Measurements from ENCODE around the gene CCR7.
A peak's percentile ranks its signal among the peaks of the same experiment; 100 is the strongest.

CCR7 gene

GRCh38 chr17:40511667-40512220 is 53.5 kb downstream of the CCR7 start:
- Mint-ChIP-seq H3K27ac (peak overlapping the region; percentile 19 to 44 (median 24)), H3K9me3 (no peaks in the 10 kb centered on the region), H3K27me3 (ENCODE audit: low read depth) (peaks cover 9% of the 10 kb centered on the region), H3K4me3 (peak overlapping the region in 1 of 3 experiments; percentile 23), H3K4me1 (peaks cover 33% of the 10 kb centered on the region), H3K36me3 (ENCODE audit: low read depth) (no peaks in the 10 kb centered on the region)
- no peak for TF ChIP-seq CTCF (IDR thresholded peaks at IDR 0.05; ENCODE audit: unreplicated experiment in 3 of 3)

- Mint-ChIP-seq H3K36me3 (ENCODE audit: low read depth) (no peaks in the 10 kb centered on the region), H3K4me3 (no peak overlapping the region), H3K27me3 (ENCODE audit: low read depth) (peaks cover 10% of the 10 kb centered on the region), H3K27ac (peak overlapping the region; percentile 19 to 44 (median 24)), H3K9me3 (no peaks in the 10 kb centered on the region), H3K4me1 (peaks cover 39% of the 10 kb centered on the region)
- no peak for TF ChIP-seq CTCF (IDR thresholded peaks at IDR 0.05; ENCODE audit: unreplicated experiment in 3 of 3)
Observed at GRCh38 chr17:40511136-40511535, 54.1 kb downstream of the CCR7 start.

- H3K4me1 Mint-ChIP-seq, result peaks cover 41% of the 10 kb centered on the region
- H3K36me3 Mint-ChIP-seq (ENCODE audit: low read depth), result no peaks in the 10 kb centered on the region
- H3K27ac Mint-ChIP-seq, result peak overlapping the region in 1 of 3 experiments; percentile 24
- no peaks in the 10 kb centered on the region for H3K9me3 Mint-ChIP-seq
- H3K27me3 Mint-ChIP-seq (ENCODE audit: low read depth), result peaks cover 12% of the 10 kb centered on the region
- TF ChIP-seq CTCF (IDR thresholded peaks at IDR 0.05; ENCODE audit: unreplicated experiment in 3 of 3), result no peak
- H3K4me3 Mint-ChIP-seq, result no peak overlapping the region
Observed at GRCh38 chr17:40510328-40510648, 55.0 kb downstream of the CCR7 start.

- H3K27me3 Mint-ChIP-seq (ENCODE audit: low read depth), result peaks cover 12% of the 10 kb centered on the region
- no peak for TF ChIP-seq CTCF (IDR thresholded peaks at IDR 0.05; ENCODE audit: unreplicated experiment in 3 of 3)
- no peak overlapping the region for H3K4me3 Mint-ChIP-seq
- H3K9me3 Mint-ChIP-seq, result no peaks in the 10 kb centered on the region
- no peaks in the 10 kb centered on the region for H3K36me3 Mint-ChIP-seq (ENCODE audit: low read depth)
- peaks cover 41% of the 10 kb centered on the region for H3K4me1 Mint-ChIP-seq
- H3K27ac Mint-ChIP-seq, result peak overlapping the region in 1 of 3 experiments; percentile 17
Observed at GRCh38 chr17:40509626-40510327, 55.5 kb downstream of the CCR7 start.

- H3K9me3 Mint-ChIP-seq, result no peaks in the 10 kb centered on the region
- no peaks in the 10 kb centered on the region for H3K36me3 Mint-ChIP-seq (ENCODE audit: low read depth)
- H3K27me3 Mint-ChIP-seq (ENCODE audit: low read depth), result peaks cover 13% of the 10 kb centered on the region
- no peak overlapping the region for H3K4me3 Mint-ChIP-seq
- TF ChIP-seq CTCF (IDR thresholded peaks at IDR 0.05; ENCODE audit: unreplicated experiment in 3 of 3), result no peak
- H3K4me1 Mint-ChIP-seq, result peaks cover 35% of the 10 kb centered on the region
- peak overlapping the region; percentile 12 to 63 (median 38) for H3K27ac Mint-ChIP-seq
Observed at GRCh38 chr17:40506786-40507185, 58.5 kb downstream of the CCR7 start.

All from nephron (organoid).